Body of pancreas (tissue), 4 donors: ENCODE data around the gene KLHL22.
A peak's percentile ranks its signal among the peaks of the same experiment; 100 is the strongest.

Source experiments
- CTCF ChIP-seq, 7 experiments: fragments of 450-650 bp in 4 of 7; fragments of 200-600 bp in 3 of 7; sonication (generic) in 3 of 7; IDR thresholded peaks; one replicate each; pipeline ENCODE4 v1.5.1; 2016 to 2019; ENCODE audit warnings: antibody characterized with exemption in 7 of 7
- POLR2A ChIP-seq, 3 donors: fragments of 450-650 bp; IDR thresholded peaks; one replicate each; pipeline ENCODE4 v1.6.1; 2016; ENCODE audit warnings: antibody characterized with exemption in 3 of 3, mild to moderate bottlenecking in 2 of 3

GRCh38 chr22:20494978-20495860, at the start of gene KLHL22:
- TF ChIP-seq CTCF (IDR thresholded peaks at IDR 0.05) (no peak), POLR2A (IDR thresholded peaks at IDR 0.05) (peak in 2 of 3 donors; percentile 21 to 33)
